IMR-90 (cell line): ENCODE results near the gene TXNDC8.

Source experiments
- BHLHE40 ChIP-seq: fragments of 150-350 bp; IDR thresholded peaks from 2 replicates; pipeline ENCODE4 v1.6.1; 2016; ENCODE audit warnings: mild to moderate bottlenecking, low read depth, low read length
- CTCF ChIP-seq: conservative IDR thresholded peaks from 2 replicates; pipeline ENCODE4 v1.5.1; 2012; ENCODE audit warnings: mild to moderate bottlenecking, low read depth, low read length, improper control_type of control experiment
- MAZ ChIP-seq: IDR thresholded peaks from 2 replicates; pipeline ENCODE4 v1.6.1; 2012; ENCODE audit warnings: low read depth, mild to moderate bottlenecking, low read length, improper control_type of control experiment, moderate library complexity, borderline replicate concordance
- RCOR1 ChIP-seq: IDR thresholded peaks from 2 replicates; pipeline ENCODE4 v1.6.1; 2012; ENCODE audit warnings: mild to moderate bottlenecking, low read length, improper control_type of control experiment; ENCODE audit not compliant: insufficient replicate concordance

- TF ChIP-seq CTCF: no peak
- TF ChIP-seq RCOR1: no peak
- no peak for TF ChIP-seq MAZ
- no peak for TF ChIP-seq BHLHE40
These were observed 18.2 kb upstream of the TXNDC8 start for GRCh38 chr9:110355911-110356310.
